ENCODE measurements around the gene ANTXR2.

The ANTXR2 gene

DNA sequence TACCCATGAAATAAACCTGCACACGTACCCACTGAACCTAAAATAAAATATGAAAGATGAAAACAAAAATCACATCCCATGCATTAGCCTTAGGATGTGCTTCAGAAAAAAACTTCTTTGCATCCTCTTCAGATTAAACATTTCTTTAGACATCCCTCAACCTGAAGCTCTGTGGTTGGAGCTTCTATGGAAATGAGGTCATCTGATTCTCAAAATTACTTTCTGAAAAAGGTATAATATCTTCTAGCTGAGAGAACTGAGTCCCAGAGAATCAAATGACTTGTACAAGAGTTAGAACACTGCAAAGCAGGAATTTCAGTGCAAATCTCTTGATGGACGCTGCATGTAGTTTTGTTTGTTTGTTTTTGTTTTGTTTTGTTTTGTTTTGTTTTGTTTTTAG is 19.1 kb upstream of the ANTXR2 start:
- no peak for DNase-seq (ENCODE audit: low read depth, low spot score)

DNA sequence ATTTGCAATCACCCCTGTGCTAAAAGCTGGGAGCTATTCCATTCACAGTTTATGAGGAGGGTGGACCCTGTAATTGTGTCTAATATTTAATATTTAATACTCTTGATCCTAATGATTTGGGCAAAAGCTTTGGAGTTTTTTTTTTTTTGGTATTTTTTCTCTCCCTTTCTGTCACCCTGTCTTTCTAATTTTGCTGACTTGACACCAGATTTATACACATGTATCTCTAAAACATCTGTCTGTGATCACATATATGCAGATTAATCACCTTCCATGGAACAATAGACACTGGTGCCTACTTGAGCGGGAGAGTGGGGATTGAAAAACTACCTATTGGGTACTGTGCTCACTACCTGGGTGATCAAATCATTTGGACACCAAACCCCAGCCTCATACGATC is 18.7 kb upstream of the ANTXR2 start:
- DNase-seq (ENCODE audit: low read depth, low spot score) = no peak

DNA sequence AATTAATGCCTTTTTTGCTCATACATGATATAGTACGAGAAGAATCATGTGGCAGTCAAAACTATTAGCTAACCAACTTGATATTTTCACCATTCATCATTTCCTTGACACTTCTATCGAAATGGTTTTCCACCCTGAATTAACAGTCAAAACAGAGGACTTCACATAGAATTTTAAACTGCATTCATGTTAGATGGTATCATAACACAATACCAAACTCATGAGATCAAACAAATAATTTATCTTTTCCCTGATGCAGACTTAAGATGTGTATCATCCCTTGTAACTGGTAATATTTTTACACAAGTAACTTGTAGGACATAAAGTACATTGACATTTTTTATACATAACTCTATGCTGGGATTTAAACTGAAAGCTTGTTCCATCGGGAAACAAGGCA is 18.2 kb upstream of the ANTXR2 start:
- DNase-seq (ENCODE audit: low read depth, low spot score) = no peak

DNA sequence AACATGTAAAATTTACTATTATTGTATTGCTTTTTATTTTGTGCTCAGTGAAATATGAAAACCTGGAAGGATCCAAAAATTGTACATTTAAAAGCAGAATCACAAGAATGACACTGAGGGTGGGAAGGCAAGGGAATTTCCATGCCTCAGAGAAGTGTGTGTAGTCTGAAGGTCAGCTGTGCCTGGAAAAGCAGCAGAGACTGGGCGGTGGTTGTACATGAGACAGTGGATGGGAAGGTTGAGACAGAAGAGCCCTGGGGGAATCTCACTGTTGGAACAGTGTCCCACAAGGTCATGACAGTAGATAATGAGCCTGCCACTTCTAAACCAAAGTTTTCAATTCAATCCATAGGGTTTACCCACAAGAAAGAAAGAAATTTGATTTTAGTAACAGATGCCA is 17.1 kb upstream of the ANTXR2 start:
- no peak for DNase-seq (ENCODE audit: low read depth, low spot score)

DNA sequence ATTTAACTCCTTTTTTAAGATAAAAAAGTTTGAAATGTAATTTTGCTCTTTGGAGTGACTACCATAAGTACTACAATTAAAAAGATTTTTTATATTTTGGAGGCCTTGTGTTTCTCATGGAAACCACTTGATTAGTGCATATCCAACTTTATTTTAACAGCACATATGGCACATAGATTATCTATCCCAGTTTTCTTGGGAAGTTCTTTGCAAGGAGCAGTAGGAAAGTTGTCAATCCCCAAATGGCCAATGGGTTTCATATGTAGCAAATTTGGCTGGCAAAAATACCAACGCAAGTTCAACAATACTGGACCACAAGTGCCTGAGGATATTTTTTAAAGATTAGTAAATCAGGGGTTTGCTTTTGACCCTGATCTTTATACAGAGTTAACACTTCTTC is 15.4 kb upstream of the ANTXR2 start:
- DNase-seq (ENCODE audit: low read depth, low spot score) = no peak

DNA sequence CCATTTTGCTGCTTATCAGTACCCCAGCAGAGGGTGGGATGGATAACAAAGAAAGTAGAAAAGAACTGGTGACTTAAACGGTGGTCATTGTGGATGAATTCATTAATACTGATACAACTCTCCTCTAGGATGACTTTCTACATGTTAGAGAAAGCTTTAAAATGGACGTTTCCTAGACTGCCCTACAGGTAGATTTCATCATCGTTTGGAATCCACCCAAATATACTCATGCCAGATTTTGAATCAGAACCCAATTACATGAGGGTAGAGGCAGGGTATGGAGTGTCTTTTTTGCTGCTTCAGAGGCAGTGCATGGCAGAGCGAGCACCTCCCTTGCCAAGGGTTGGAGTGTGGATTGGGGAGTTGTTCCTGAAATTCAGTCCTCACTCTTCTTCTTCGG is 13.3 kb upstream of the ANTXR2 start:
- DNase-seq (ENCODE audit: low read depth, low spot score) = no peak

DNA sequence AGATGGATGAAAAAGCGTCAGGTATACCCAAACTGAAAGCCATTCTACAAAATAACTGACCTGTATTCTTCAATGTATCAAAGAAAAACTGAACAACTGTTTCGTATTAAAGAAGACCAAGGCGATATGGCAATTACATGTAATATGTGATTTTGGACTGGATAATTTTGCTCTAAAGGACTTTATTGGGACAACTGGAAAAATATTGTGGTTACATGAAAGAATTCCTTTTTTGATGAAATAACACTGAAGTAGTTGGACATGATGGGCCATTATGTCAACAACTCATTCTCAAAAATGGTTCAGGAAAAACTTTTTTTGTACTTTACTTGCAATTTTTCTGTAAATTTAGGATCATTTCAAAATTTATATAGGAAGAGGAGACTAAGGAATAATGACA is 12.1 kb upstream of the ANTXR2 start:
- no peak for DNase-seq (ENCODE audit: low read depth, low spot score)

DNA sequence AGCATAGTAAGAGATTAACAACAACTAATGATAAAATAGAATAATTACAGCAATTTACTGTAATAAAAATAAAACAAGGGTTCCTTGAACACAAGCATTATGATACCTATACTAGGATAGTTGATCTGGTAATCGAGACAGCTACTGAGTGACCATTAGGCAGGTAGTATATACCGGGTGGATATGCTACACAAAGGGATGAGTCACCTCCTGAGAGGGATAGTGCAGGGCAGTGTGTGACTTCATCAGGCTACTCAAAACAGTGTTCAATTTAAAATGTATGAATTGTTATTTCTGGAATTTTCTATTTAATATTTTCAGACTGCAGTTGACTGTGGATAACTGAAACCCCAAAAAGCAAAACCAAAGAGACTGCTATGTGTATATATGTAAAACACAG is 9.7 kb upstream of the ANTXR2 start:
- DNase-seq (ENCODE audit: low read depth, low spot score) = no peak

DNA sequence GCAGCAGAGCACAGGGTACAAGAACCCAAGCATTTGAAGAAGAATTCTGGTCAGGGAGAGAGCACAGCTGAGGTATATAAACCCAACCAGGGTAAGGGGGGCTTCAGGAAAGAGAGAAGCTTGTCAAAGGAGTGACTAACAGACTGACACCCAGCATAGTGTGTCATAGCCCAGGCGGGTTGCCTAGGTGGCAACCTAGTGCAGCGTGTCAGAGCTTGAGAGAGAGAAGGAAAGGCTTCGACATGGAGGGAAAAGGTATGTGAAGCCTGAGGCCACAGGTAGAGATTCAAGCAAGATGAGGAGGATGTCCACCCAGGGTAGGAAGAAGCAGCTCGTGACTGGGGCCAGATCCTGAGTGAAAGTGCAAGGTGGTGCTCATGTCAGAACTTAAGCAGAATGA is 8.5 kb upstream of the ANTXR2 start:
- no peak for DNase-seq (ENCODE audit: low read depth, low spot score)

DNA sequence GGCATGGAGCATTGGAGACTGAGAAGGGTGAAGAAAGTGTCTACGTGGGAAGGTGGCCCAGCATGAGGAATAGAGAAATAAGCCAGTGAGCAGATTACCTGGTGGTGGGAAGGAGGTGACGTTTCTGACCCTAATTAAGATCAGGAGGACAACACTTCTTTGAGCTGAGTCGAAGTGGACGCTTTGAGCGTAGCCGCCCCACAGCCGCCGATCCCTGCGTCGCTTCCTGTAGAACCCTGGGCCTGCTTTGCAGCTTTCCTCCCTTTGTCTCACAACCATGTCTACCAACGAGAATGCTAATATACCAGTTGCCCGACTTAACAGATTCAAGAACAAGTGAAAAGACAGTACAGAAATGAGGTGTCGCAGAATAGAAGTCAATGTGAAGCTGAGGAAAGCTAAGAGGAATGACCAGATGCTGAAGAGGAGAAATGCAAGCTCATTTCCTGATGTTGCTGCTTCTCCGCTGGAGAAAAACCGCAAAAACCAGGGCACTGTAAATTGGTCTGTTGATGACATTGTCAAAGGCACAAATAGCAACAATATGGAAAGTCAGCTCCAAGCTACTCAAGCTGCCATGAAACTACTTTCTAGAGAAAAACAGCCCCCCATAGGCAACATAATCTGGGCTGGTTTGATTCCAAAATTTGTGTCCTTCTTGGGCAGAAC is 6.4 kb upstream of the ANTXR2 start:
- DNase-seq (ENCODE audit: low read depth, low spot score) = no peak

DNA sequence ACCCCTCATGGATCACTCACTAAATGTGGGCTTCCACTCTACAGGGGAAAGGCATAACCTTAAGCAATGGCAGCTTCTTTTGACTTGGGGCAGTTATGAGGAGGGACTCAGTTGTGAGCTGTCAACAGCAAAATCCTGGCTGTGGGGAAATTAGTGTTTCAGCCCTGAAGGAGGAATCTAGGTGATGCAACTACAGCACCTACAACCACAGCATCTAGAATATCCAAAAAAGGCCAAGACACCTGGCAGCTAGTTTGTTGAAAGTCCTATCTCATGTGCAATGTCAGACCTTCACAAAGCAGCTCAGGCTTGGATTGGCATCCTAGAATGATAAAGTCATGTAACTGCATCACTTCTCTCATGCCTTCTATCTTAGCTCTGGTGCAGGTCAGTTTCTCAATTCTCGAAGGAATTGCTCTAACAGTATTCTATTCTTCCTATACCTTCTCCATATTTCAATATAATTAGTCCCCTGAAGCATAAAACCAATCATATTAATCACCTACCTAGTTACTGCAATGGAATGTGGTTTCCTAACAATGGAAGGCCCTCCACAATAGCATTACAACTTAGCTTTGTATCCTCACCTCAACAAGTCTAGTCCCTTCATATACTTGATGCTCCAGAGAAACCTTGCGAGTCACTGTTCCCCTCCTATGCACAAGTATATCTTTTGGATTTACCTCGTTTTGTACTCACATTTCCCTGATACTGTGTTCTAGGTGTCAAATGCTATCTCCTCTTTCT is 5.5 kb upstream of the ANTXR2 start:
- DNase-seq (ENCODE audit: low read depth, low spot score) = no peak

DNA sequence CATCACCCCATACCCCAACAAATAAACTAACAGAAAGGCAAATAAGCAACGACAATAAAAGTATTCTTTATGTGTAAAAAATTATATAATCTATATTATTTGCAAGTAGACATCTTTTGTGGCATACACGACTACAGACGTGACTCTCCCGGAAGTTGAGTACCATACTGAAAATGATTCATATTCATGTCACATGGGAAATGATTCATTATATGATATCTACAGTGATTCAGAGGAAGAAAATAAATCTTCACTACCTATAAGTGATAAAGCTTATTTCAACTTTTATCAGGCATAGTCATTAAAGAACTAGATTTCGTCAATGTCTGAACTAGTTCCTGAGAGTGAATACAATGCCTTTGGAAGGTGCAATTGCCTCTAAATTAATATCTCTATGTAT is 4.6 kb upstream of the ANTXR2 start:
- no peak for DNase-seq (ENCODE audit: low read depth, low spot score)

DNA sequence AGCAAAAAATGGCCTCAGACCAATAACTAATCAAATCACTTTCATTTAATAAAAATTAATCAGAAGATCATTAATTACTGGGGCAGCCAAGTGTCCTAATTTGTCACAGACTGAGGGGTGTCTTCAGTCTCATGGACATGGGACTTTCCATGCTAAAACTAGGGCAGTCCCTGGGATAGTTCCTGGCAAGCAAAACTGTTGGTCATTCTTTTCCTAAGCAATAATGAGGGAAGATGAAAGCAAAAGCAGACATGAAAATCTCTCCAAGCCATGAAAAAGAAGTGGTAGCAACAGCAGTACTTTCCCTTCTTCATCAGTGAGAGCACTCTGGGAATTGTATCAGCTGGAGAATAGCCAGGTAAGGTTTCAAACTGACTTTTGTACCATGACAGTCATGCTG is 3.7 kb upstream of the ANTXR2 start:
- no peak for DNase-seq (ENCODE audit: low read depth, low spot score)

DNA sequence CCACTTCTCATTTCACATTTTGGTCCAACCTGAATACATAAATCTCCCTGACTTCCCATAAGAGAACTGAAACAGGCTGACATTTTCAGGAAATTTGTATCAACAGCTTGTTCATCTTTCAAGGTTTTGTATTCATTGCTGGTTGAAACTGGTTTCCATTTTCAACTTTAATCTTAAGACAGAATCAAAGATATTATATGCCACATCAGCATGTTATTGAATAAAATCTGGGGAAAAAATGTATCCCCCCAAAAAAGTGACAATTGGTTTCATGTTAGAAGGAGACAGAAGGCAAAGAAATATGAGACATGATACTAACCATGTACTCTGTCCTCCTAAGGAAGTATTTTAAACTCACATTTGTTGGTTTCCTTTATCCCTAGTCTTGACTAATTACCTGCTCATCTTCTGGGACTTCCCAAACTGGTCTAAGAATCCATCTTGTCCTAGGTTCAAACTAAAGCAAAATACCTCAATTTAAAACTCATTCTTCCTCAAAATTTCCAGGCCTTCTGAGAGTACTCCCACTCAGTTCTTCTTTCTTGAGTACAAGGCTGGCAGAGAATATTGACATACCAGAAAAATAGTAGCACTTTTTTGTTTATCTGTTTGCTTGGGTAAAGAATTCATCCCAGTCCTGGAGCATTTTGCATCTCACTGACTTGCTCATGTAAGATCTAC is 3.1 kb upstream of the ANTXR2 start:
- no peak for DNase-seq (ENCODE audit: low read depth, low spot score)

DNA sequence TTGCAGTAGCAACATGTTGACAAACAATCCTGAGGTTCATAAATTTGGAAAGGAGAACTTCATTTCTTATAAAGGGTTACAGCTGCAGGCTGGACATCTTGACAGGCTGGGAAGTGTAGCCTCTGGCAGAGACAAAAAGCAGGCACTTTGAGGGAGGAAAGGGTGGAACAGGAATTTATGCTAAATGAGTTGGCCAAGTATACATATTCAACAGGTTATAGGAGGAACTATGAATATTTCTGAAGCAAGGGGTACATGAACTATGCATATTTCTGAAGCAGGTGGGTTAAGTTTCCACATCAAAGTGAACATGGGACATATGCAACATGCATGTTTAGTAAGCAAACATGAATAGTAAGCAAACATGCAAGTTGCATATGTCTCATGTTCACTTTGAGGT is 1.6 kb upstream of the ANTXR2 start:
- DNase-seq (ENCODE audit: low read depth, low spot score) = no peak

DNA sequence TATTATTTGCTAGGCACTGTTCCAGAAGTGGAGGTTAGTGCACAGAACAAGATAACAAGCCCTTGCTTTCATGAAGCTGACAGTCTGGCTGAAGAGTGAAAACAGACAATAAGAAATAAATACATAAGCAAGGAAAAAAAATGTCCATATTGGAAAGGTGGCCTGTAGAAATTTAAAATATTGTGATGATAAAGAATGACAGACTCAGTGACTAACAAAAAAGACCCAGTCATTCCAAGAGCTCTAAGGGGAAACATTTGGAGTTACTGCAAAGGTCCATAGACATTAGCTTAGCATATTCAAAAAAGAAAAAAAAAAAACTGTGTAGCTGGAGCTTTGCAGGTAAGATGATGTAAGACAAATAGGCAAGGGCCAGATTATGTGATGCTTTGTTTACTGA is 1.0 kb upstream of the ANTXR2 start:
- DNase-seq (ENCODE audit: low read depth, low spot score) = no peak

DNA sequence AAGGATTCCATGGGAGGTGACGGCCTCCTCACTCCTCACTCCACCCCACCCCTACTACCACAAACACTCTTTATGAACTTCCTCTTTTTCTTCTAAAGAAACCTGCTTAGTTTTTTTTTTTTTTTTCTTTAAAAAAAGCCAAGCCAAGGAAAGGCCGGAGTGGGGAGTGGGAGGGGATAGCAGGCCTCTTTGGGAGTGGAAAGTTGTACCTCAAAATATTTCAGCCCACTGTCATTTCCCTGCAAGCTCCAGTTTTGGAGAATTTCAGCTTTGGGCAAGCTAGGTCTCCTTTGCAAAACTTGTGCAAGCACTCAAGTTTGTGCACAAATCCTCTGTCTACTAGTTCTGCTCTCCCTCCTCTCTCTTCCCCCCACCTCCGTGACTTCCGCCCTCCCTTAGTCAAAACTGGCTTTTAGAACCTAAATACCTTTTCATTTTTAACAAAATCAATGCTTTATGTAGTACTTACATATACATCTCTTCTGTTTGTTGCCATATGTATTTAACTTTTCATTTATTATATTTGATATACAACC is 512 bp upstream of the ANTXR2 start:
- DNase-seq (ENCODE audit: low read depth, low spot score) = no peak

DNA sequence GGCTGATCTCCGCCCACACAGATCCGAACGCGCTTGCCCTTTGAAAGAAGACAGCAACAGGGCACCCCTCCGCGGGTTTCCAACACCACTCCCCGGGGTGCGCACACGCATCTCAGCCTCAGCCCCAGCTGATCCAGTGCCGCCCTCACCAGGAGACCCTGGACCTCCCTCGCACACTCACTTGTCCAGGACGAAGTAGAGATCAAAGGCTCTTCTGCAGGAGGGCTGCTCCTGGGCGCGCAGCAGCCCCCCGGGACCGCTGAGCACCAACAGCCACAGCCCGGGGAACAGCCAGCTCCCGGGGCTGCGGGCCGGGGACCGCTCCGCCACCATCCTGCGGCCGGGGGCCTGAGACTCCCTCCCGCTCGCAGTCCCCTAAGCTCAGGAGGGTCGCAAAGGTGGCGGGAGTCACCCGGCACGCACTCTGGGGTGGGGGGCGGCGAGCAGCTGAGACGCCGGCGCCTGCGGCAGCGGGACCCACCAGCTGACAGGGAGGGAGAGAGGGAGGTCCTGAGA is 743 bp downstream of the ANTXR2 start:
- no peak for DNase-seq (ENCODE audit: low read depth, low spot score)

DNA sequence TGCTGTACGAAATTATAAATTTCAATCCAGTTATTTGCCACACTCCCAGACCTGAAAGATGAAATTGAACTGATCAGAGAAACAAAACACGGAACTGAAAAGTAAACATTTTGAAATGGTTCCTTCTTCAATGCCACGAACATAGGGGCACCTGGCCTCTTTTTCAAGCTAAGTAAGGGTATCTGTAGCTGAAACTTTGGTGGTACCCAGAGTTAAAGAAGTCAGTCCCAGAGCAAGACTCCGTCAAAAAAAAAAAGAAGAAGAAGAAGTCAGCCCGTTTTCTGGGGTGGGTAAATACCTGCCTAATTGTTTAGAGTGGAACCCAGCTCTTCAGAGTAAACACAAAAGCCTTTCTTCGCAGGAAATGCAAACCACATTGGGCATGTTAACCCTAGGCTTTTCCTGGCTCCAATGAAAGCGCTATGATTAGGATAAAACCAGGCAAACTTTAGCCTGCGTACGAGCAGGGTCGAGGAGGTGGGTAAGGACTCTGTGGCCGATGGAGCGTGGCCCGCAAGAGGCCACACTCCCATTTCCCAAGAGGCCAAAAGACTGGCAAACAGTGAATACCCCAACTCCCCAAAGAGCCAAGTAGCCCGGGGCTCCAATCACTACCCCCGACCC is 1.3 kb downstream of the ANTXR2 start:
- no peak for DNase-seq (ENCODE audit: low read depth, low spot score)

DNA sequence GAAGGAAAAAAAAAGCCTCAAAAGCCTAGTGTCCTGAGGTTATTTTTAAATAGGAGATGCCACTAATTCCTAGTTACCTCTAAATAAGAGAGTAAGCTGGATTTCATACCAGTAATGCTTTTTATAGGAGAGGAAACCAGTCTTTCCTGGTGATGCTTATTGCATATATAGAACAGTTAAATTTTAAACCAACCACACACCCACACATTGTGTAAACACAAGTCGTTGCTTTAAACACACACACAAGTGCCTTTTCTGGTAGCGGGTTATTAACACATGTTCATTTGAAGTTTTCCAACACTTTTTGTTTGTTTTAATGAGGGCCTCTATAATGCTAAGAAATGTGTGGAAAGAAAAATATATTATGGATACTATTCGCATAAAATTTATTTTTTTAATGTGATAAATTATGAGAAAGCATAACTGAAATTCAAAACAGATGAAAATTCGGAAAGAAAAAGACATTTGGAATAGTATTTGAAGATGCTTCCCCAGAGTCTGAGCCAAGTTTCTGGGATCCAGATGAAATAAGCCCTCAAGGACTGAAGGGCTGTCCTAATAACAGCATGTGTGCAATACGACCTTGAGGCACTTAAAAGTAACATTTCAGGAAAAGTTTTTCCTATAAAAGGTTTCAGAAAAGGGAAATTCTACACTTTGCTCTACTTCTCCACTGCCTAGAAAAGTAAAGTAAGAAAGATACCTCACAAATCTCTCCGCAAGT is 2.0 kb downstream of the ANTXR2 start:
- DNase-seq (ENCODE audit: low read depth, low spot score) = no peak

Data from activated naive CD8-positive, alpha-beta T cell treated with anti-CD3 and anti-CD28 coated beads, Interleukin-2, amount 50 U/mL, for 16 hours (primary cell).